Caco-2 (cell line): ENCODE data around the gene KCMF1. TPM values are rescaled to one million over a fixed set of nuclear protein-coding genes. Genes with fewer than 3 reads are reported as not detected.

Experiments used
- BruUV-seq: library from RNA; stranded (reverse); fragments of 400-500 nt; replicated peaks from 2 replicates; lab custom pipeline; 2021; lab: Mats Ljungman, UMichigan
- CTCF ChIA-PET: fragments of 300-600 bp; sonication (Branson Sonifier 250); formaldehyde crosslinking; loops from one replicate; lab custom pipeline; 2022; ENCODE audit warnings: antibody characterized with exemption; lab: Charles Lee
- POLR2A ChIA-PET: fragments of 300-600 bp; sonication (Branson Sonifier 250); formaldehyde crosslinking; loops from one replicate; lab custom pipeline; 2022; ENCODE audit warnings: antibody characterized with exemption; lab: Charles Lee
- DNase-seq, 2 experiments: peaks; one replicate each; pipeline versions ENCODE4 v3.0.0 to v3.0.0-alpha.2; 2020 to 2022
- H3K27me3 ChIP-seq: replicated peaks from 2 replicates; pipeline ENCODE4 v1.6.0; 2011; ENCODE audit warnings: low read length; ENCODE audit not compliant: control insufficient read depth, insufficient read depth
- H3K36me3 ChIP-seq: 2 replicates; pipeline ENCODE4 v1.5.1; 2011; ENCODE audit warnings: low read length; ENCODE audit not compliant: control insufficient read depth, insufficient read depth
- H3K4me1 ChIP-seq: fragments of 250-450 bp; sonication (Bioruptor Pico); 2 replicates; pipeline ENCODE4 v1.5.1; 2020; ENCODE audit warnings: mild to moderate bottlenecking
- H3K4me3 ChIP-seq: 2 replicates; pipeline ENCODE4 v1.5.1; 2011; ENCODE audit warnings: low read depth, mild to moderate bottlenecking, control low read depth, low read length
- H3K9me3 ChIP-seq: fragments of 250-450 bp; sonication (Bioruptor Pico); 2 replicates; pipeline ENCODE4 v1.5.1; 2020; ENCODE audit warnings: mild to moderate bottlenecking, moderate library complexity
- H3K27ac Mint-ChIP-seq: one replicate; pipeline ENCODE4 v1.8.0; 2022; ENCODE audit warnings: mixed read lengths; ENCODE audit not compliant: unreplicated experiment
- H3K27me3 Mint-ChIP-seq: one replicate; pipeline ENCODE4 v1.8.0; 2022; ENCODE audit warnings: mixed read lengths; ENCODE audit not compliant: insufficient read depth, unreplicated experiment
- H3K36me3 Mint-ChIP-seq: one replicate; pipeline ENCODE4 v1.8.0; 2022; ENCODE audit warnings: mild to moderate bottlenecking, mixed read lengths; ENCODE audit not compliant: insufficient read depth, unreplicated experiment
- H3K4me1 Mint-ChIP-seq: one replicate; pipeline ENCODE4 v1.8.0; 2022; ENCODE audit warnings: low read depth, mixed read lengths; ENCODE audit not compliant: unreplicated experiment
- H3K4me3 Mint-ChIP-seq: one replicate; pipeline ENCODE4 v1.8.0; 2022; ENCODE audit warnings: mild to moderate bottlenecking, moderate library complexity, mixed read lengths; ENCODE audit not compliant: unreplicated experiment
- H3K9me3 Mint-ChIP-seq: one replicate; pipeline ENCODE4 v1.8.0; 2022; ENCODE audit warnings: mixed read lengths; ENCODE audit not compliant: unreplicated experiment
- intact Hi-C: fragments of 100-400 bp; cut with micrococcal nuclease; formaldehyde crosslinking; loops from one replicate; pipeline ENCODE4 v1.10.0; 2022; ENCODE audit not compliant: unreplicated experiment
- total RNA-seq: library from RNA; stranded (reverse); gene quantifications from 2 replicates; pipeline ENCODE4 v1.2.3, GENCODE V29; 2022
- TF ChIP-seq, protein P1 (sequence below), 2 experiments: fragments of 200-600 bp in 1 of 2; IDR thresholded peaks; 1 replicate in 1 of 2; 2 replicates in 1 of 2; pipeline versions ENCODE4 v1.5.1 to v1.8.0; 2011 to 2022; ENCODE audit warnings: antibody characterized with exemption in 1 of 2, control low read depth in 1 of 2, inconsistent platforms in 1 of 2, low read depth in 1 of 2, low read length in 1 of 2, mild to moderate bottlenecking in 1 of 2, moderate library complexity in 1 of 2; ENCODE audit not compliant: insufficient read depth in 1 of 2, severe bottlenecking in 1 of 2, unreplicated experiment in 1 of 2

The KCMF1 gene
- total RNA-seq, 1 experiment from 2014 or later, result 81.5 TPM

DNA sequence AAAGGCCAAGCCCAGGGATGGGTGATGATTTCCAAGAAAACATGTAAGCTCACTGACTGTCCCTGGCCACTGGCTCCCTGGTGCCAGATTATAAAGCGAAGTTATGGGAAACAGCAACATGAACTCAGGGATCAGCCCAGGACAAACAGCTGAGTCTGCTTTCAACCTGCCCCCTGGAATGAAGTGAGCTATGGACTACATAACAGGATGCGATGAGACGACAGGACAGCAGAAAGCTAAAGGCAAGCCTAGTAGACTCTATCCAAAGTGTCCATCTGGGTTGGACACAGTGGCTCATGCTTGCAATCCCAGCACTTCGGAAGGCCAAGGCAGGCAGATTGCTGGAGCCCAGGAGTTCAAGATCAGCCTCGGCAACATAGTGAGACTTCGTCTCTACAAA is 16.6 kb upstream of the KCMF1 start:
- H3K27ac Mint-ChIP-seq, result no peak overlapping the region
- no TSS peak for BruUV-seq

DNA sequence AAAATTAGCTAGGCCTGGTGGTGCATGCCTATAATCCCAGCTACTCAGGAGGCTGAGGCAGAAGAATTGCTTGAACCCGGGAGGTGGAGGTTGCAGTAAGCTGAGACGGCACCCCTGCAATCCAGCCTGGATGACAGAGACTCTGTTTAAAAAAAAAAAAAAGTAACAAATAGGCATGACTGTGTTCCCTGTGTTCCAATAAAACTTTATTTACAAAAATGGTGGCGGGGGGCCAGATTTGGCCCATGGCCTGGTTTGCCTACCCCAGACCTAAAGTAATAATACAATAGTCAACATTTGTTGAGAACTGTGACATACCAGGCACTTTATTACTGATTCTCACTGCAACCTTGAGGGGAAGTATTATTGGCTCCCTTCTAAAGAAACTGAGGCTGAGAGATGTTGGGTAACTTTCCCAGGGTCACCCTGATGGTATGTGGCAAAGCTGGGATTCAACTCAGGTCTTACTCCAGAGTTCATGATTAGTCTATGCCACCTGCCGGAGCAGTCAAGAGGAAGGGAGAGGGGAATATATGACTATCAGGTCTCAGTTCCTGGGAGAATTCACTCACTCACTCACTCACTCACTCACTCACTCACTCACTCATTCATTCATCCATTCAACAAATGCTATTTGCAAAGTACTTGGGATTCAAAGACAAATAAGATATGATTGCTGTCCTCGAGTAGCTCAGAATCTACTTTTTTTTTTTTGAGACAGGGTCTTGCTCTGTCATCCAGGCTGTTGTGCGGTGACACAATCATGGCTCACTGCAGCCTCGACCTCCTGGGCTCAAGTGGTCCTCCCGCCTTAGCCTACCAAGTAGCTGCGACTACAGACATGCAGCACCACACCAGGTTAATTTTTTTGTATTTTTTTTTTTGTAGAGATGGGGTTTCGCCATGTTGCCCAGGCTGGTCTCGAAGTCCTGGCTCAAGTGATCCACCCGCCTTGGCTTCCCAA is 14.3 kb upstream of the KCMF1 start:
- Mint-ChIP-seq H3K9me3 (no peaks in the 10 kb centered on the region), H3K27me3 (no peaks in the 10 kb centered on the region), H3K27ac (peak overlapping the region; percentile 95), H3K4me3 (no peak overlapping the region), H3K4me1 (peaks cover 18% of the 10 kb centered on the region), H3K36me3 (peaks cover 10% of the 10 kb centered on the region)
- ChIA-PET POLR2A (interaction anchor here (0.7 kb wide), 1 partner anchor 36 kb away, joined by 6 read pairs; no protein-coding TSS in a partner anchor), CTCF (no interaction called here)
- Histone ChIP-seq H3K9me3 (no peaks in the 10 kb centered on the region), H3K36me3 (no peaks in the 10 kb centered on the region), H3K4me1 (peaks cover 37% of the 10 kb centered on the region), H3K4me3 (no peak overlapping the region), H3K27me3 (no peaks in the 10 kb centered on the region)
- no TSS peak for BruUV-seq
- TF ChIP-seq, protein P1, sequence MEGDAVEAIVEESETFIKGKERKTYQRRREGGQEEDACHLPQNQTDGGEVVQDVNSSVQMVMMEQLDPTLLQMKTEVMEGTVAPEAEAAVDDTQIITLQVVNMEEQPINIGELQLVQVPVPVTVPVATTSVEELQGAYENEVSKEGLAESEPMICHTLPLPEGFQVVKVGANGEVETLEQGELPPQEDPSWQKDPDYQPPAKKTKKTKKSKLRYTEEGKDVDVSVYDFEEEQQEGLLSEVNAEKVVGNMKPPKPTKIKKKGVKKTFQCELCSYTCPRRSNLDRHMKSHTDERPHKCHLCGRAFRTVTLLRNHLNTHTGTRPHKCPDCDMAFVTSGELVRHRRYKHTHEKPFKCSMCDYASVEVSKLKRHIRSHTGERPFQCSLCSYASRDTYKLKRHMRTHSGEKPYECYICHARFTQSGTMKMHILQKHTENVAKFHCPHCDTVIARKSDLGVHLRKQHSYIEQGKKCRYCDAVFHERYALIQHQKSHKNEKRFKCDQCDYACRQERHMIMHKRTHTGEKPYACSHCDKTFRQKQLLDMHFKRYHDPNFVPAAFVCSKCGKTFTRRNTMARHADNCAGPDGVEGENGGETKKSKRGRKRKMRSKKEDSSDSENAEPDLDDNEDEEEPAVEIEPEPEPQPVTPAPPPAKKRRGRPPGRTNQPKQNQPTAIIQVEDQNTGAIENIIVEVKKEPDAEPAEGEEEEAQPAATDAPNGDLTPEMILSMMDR (IDR thresholded peaks at IDR 0.05; ENCODE audit: insufficient read depth in 1 of 2, low read depth in 1 of 2, low read length in 1 of 2, severe bottlenecking in 1 of 2, unreplicated experiment in 1 of 2), result no peak
- intact Hi-C loops, result no loop called here
- DNase-seq, result no peak

More for the DNA sequence above, 16.6 kb upstream of the KCMF1 start:
- POLR2A ChIA-PET, result no interaction called here
- H3K36me3 Mint-ChIP-seq, result peaks cover 10% of the 10 kb centered on the region
- H3K4me1 Mint-ChIP-seq, result peaks cover 14% of the 10 kb centered on the region
- no peaks in the 10 kb centered on the region for H3K27me3 Mint-ChIP-seq
- intact Hi-C loops, result no loop called here
- H3K9me3 Mint-ChIP-seq, result no peaks in the 10 kb centered on the region
- H3K4me3 Mint-ChIP-seq, result no peak overlapping the region
- Histone ChIP-seq H3K9me3 (no peaks in the 10 kb centered on the region), H3K4me1 (peaks cover 23% of the 10 kb centered on the region), H3K27me3 (no peaks in the 10 kb centered on the region), H3K36me3 (no peaks in the 10 kb centered on the region), H3K4me3 (no peak overlapping the region)
- CTCF ChIA-PET, result no interaction called here
- DNase-seq, result no peak
- TF ChIP-seq, protein P1 (IDR thresholded peaks at IDR 0.05; ENCODE audit: insufficient read depth in 1 of 2, low read depth in 1 of 2, low read length in 1 of 2, severe bottlenecking in 1 of 2, unreplicated experiment in 1 of 2), result no peak

DNA sequence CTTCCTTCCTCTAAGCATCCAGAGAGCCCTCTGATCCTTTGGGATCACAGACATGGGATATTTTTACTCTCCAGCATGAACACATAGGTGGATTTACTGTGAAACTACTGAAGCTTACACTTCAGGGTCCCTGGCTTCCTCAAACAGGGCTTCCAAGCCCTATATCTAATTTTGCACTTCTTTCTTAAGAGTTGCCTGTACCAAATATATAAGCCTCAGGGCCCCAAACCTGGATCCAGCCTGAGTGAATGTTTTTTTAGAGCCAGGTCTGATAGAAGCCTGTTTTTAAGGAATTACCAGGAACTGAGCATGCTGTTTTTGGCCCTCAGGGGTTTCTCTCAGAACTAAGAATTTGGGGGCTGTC is 13.2 kb upstream of the KCMF1 start:
- TF ChIP-seq, protein P1 (IDR thresholded peaks at IDR 0.05; ENCODE audit: insufficient read depth in 1 of 2, low read depth in 1 of 2, low read length in 1 of 2, severe bottlenecking in 1 of 2, unreplicated experiment in 1 of 2), result no peak
- Mint-ChIP-seq H3K27me3 (no peaks in the 10 kb centered on the region), H3K4me1 (peaks cover 19% of the 10 kb centered on the region), H3K36me3 (peaks cover 10% of the 10 kb centered on the region), H3K27ac (peak overlapping the region; percentile 95), H3K9me3 (no peaks in the 10 kb centered on the region), H3K4me3 (peak overlapping the region; percentile 61)
- Histone ChIP-seq H3K36me3 (no peaks in the 10 kb centered on the region), H3K4me3 (no peak overlapping the region), H3K27me3 (no peaks in the 10 kb centered on the region), H3K4me1 (peaks cover 37% of the 10 kb centered on the region), H3K9me3 (no peaks in the 10 kb centered on the region)
- intact Hi-C loops, result loop anchor here (2.0 kb wide), 2 partner anchors 31 to 57 kb away; no protein-coding TSS in a partner anchor
- no TSS peak for BruUV-seq
- POLR2A ChIA-PET, result interaction anchor here (0.5 to 1.7 kb wide), 2 partner anchors 11 to 89 kb away, joined by 4 to 9 read pairs; no protein-coding TSS in a partner anchor
- CTCF ChIA-PET, result no interaction called here
- no peak for DNase-seq
